ENCODE measurements around the gene KMO. TPM values are rescaled to one million over a fixed set of nuclear protein-coding genes. Genes with fewer than 3 reads are reported as not detected.

The KMO gene
- total and polyA plus RNA-seq, 2 of the 4 experiments (the other 2 are of a cell fraction) = not detected

- POLR2A ChIA-PET (ENCODE audit: unreplicated experiment) = no interaction called here
- no peak overlapping the region for H3K4me2 ChIP-seq (ENCODE audit: low read depth, low read length)
- H3K27ac ChIP-seq (ENCODE audit: insufficient read depth, low read length) = no peak overlapping the region
- ATAC-seq (ENCODE audit: low read depth) = peak; percentile 30; the same call in 1 of the 2 replicates
- H3K27me3 ChIP-seq (ENCODE audit: control insufficient read depth, insufficient read depth, low read length) = no peaks in the 10 kb centered on the region
- H3K18ac ChIP-seq (ENCODE audit: low read depth, low read length) = no peak overlapping the region
- H3K4me1 ChIP-seq (ENCODE audit: control insufficient read depth, insufficient read depth, low read length) = peaks cover 6% of the 10 kb centered on the region
- peak overlapping the region; percentile 54 for H2BK20ac ChIP-seq (ENCODE audit: low read depth, low read length)
- H3K9ac ChIP-seq (ENCODE audit: low read depth, low read length) = no peak overlapping the region
- H2BK120ac ChIP-seq (ENCODE audit: low read depth, low read length) = peak overlapping the region; percentile 1; the same call in 1 of the 2 replicates
- peak overlapping the region; percentile 16; the same call in 1 of the 2 replicates for H3K4ac ChIP-seq (ENCODE audit: low read depth, low read length)
- H4K5ac ChIP-seq (ENCODE audit: low read depth, low read length) = no peak overlapping the region
- no peaks in the 10 kb centered on the region for H4K20me1 ChIP-seq (ENCODE audit: insufficient read depth, low read length)
- TF ChIP-seq NFE2L2 (IDR thresholded peaks at IDR 0.05; ENCODE audit: low read depth, low read length) (no peak), CEBPB (IDR thresholded peaks at IDR 0.05; ENCODE audit: low read depth, low read length) (no peak), CTCF (conservative IDR thresholded peaks at IDR 0.05; ENCODE audit: low read depth, low read length) (peak; percentile 33), FOS (IDR thresholded peaks at IDR 0.05; ENCODE audit: low read depth, low read length) (no peak), POLR2A (IDR thresholded peaks at IDR 0.05; ENCODE audit: low read depth, low read length) (no peak), MAZ (IDR thresholded peaks at IDR 0.05; ENCODE audit: borderline replicate concordance, low read depth, low read length) (no peak), RAD21 (IDR thresholded peaks at IDR 0.05; ENCODE audit: low read length) (peak; percentile 30; the same call in 1 of the 2 replicates), RFX5 (IDR thresholded peaks at IDR 0.05; ENCODE audit: low read depth, low read length) (no peak), RCOR1 (IDR thresholded peaks at IDR 0.05; ENCODE audit: insufficient replicate concordance, low read length) (no peak), SMC3 (IDR thresholded peaks at IDR 0.05; ENCODE audit: low read depth, low read length) (peak; percentile 34), CHD1 (IDR thresholded peaks at IDR 0.05; ENCODE audit: low read depth, low read length) (no peak), MXI1 (IDR thresholded peaks at IDR 0.05; ENCODE audit: borderline replicate concordance, low read depth, low read length) (no peak), MAFK (IDR thresholded peaks at IDR 0.05; ENCODE audit: low read depth, low read length) (no peak), BHLHE40 (IDR thresholded peaks at IDR 0.05; ENCODE audit: low read depth, low read length) (no peak), USF2 (IDR thresholded peaks at IDR 0.05; ENCODE audit: low read depth, low read length) (no peak)
- TF ChIP-seq, protein P1, sequence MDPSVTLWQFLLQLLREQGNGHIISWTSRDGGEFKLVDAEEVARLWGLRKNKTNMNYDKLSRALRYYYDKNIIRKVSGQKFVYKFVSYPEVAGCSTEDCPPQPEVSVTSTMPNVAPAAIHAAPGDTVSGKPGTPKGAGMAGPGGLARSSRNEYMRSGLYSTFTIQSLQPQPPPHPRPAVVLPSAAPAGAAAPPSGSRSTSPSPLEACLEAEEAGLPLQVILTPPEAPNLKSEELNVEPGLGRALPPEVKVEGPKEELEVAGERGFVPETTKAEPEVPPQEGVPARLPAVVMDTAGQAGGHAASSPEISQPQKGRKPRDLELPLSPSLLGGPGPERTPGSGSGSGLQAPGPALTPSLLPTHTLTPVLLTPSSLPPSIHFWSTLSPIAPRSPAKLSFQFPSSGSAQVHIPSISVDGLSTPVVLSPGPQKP (IDR thresholded peaks at IDR 0.05; ENCODE audit: borderline replicate concordance, low read depth, low read length) = no peak
- CTCF ChIA-PET = interaction anchor here (1.0 to 1.4 kb wide), 3 partner anchors 13 to 519 kb away, joined by 3 to 8 read pairs (median 8); no protein-coding TSS in a partner anchor
- intact Hi-C loops (cut with micrococcal nuclease) (loop anchor here (1.0 to 10.0 kb wide), 2 partner anchors 753 to 1461 kb away; no protein-coding TSS in a partner anchor), in situ Hi-C loops (cut with MboI; ENCODE audit: low sequenced_read_pairs) (loop anchor here (25.0 kb wide), 1 partner anchor 1473 kb away; no protein-coding TSS in a partner anchor), dilution Hi-C loops (cut with HindIII; ENCODE audit: low sequenced_read_pairs, unreplicated experiment) (no loop called here)
- WGBS, 2 experiments (ENCODE audit: extremely low coverage in 2 of 2, insufficient read length in 1 of 2) = 100% methylated on average over 2 of the region's 4 CpGs; no CpG with 5 or more reads in 1 of the 2 experiments
- BruUV-seq (replicated peaks) = no TSS peak
- H3K79me1 ChIP-seq (ENCODE audit: low read depth in 1 of 2, low read length in 2 of 2) = no peaks in the 10 kb centered on the region
- H2AK9ac ChIP-seq (replicated peaks; ENCODE audit: low read depth, low read length, poor library complexity) = no peak overlapping the region
- no peak overlapping the region for H3K14ac ChIP-seq (replicated peaks; ENCODE audit: low read depth, low read length)
- no peak overlapping the region for H3K4me3 ChIP-seq (ENCODE audit: insufficient read depth, low read depth, low read length)
- peak; percentile 16 for DNase-seq
- H2BK15ac ChIP-seq (ENCODE audit: low read depth, low read length) = no peak overlapping the region
- H3K36me3 ChIP-seq (ENCODE audit: control insufficient read depth, insufficient read depth, low read length) = no peaks in the 10 kb centered on the region
- no peak overlapping the region for H3K56ac ChIP-seq (ENCODE audit: extremely low read depth, insufficient read depth, low read length)
- no peaks in the 10 kb centered on the region; the same call in 1 of the 2 replicates for H3K9me1 ChIP-seq (ENCODE audit: insufficient read depth, low read length)
- H2AK5ac ChIP-seq (ENCODE audit: low read depth, low read length) = no peak overlapping the region
- no peak overlapping the region for H3K23ac ChIP-seq (ENCODE audit: low read depth, low read length)
- no peak overlapping the region for H4K8ac ChIP-seq (ENCODE audit: low read depth in 2 of 2, low read length in 2 of 2)
- H2BK5ac ChIP-seq (ENCODE audit: low read depth, low read length, poor library complexity, severe bottlenecking) = no peak overlapping the region
- H4K91ac ChIP-seq (ENCODE audit: insufficient read depth, low read depth, low read length) = peak overlapping the region; percentile 19; the same call in 1 of the 2 replicates
- H3K9me3 ChIP-seq (ENCODE audit: control insufficient read depth, insufficient read depth, low read length) = no peaks in the 10 kb centered on the region
- no peak overlapping the region for H2AFZ ChIP-seq (replicated peaks; ENCODE audit: low read length, poor library complexity)
Measured at GRCh38 chr1:241485554-241485992, 46.6 kb upstream of the KMO start.

Measured in IMR-90 (cell line).